GM12874 (cell line): ENCODE measurements around the gene KANSL3.

Experiments used
- TF ChIP-seq, protein P1 (sequence below): IDR thresholded peaks from 2 replicates; pipeline ENCODE4 v1.5.1; 2011; ENCODE audit warnings: low read depth, mild to moderate bottlenecking, control low read depth, low read length, moderate library complexity; ENCODE audit not compliant: insufficient read depth

KANSL3 gene

DNA sequence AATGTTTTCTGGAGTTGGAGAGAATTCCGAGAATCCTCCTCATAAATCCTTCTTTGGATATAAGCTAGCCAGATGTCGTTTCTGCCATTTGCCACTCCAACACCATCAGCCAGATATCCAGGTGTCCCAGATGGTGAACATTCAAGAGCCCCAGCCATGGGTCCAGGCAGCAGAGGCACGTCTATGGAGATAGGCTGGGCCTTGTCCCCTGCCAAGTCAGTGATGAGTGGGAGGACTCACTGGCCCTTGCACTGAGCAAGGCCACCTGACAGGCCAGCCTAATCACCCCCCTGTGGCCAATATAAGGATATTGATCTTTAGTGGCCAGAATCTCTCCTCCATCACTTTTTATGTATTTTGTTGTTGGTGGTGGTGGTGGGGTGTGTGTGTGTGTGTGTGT, 73.5 kb downstream of the KANSL3 start:
- TF ChIP-seq, protein P1, sequence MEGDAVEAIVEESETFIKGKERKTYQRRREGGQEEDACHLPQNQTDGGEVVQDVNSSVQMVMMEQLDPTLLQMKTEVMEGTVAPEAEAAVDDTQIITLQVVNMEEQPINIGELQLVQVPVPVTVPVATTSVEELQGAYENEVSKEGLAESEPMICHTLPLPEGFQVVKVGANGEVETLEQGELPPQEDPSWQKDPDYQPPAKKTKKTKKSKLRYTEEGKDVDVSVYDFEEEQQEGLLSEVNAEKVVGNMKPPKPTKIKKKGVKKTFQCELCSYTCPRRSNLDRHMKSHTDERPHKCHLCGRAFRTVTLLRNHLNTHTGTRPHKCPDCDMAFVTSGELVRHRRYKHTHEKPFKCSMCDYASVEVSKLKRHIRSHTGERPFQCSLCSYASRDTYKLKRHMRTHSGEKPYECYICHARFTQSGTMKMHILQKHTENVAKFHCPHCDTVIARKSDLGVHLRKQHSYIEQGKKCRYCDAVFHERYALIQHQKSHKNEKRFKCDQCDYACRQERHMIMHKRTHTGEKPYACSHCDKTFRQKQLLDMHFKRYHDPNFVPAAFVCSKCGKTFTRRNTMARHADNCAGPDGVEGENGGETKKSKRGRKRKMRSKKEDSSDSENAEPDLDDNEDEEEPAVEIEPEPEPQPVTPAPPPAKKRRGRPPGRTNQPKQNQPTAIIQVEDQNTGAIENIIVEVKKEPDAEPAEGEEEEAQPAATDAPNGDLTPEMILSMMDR, result no peak

DNA sequence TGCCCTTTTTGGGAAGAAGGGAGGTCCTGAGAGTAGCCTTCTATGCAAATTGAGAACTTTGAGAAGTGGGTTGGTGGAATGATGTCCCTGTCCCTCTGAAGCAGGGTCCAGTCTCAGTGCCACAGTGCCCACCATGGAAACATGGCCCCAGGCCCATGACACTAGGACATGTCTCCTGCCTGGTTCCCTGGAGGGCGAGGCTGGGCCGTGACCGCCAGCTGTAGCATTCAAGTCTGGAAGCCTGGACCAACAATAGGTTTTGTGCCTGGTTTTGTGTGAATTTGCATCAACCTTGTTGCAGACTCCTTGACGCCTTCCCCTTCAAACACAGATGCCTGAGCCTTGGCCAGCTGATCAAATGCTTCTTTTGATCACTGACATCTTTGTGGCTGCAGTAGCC, 74.1 kb downstream of the KANSL3 start:
- TF ChIP-seq, protein P1, result no peak

DNA sequence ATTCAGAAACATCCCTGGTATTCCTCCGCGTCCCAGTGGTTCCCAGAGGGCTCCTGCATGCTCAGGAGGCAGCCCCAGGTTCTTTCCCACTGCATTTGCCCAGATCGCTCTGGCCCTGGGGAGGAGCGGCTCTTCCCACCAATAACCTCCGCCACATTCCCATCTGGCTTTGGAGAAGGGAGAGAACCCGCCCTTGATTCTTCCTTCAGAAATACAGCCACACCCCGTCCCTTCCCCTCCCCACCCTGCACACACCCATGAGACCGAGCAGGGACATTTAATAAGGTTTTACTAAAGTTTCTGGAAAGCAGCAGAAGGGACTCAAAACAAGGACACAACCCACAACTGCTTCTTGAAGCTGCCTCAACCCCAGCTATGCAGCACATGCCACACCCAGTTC, 79.6 kb downstream of the KANSL3 start:
- TF ChIP-seq, protein P1, result no peak

DNA sequence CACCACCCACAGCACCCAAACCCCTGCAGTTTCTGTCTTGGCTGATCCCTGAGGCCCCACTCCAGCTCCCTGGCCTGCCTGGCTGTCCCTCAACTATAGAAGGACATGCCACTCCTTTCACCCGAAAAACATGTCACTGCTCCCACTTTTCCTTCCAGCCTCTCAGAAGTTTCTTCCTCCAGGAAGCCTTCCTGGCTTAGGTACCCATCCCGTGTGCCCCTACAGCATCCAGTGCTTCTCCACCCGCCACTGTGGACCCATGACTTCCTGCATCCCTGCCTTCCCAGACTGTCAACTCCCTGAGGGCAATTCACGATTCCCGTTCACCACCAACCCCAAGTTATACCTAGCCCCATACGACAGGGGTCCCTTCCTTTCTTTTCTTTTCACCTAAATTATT, 80.1 kb downstream of the KANSL3 start:
- TF ChIP-seq, protein P1, result no peak

DNA sequence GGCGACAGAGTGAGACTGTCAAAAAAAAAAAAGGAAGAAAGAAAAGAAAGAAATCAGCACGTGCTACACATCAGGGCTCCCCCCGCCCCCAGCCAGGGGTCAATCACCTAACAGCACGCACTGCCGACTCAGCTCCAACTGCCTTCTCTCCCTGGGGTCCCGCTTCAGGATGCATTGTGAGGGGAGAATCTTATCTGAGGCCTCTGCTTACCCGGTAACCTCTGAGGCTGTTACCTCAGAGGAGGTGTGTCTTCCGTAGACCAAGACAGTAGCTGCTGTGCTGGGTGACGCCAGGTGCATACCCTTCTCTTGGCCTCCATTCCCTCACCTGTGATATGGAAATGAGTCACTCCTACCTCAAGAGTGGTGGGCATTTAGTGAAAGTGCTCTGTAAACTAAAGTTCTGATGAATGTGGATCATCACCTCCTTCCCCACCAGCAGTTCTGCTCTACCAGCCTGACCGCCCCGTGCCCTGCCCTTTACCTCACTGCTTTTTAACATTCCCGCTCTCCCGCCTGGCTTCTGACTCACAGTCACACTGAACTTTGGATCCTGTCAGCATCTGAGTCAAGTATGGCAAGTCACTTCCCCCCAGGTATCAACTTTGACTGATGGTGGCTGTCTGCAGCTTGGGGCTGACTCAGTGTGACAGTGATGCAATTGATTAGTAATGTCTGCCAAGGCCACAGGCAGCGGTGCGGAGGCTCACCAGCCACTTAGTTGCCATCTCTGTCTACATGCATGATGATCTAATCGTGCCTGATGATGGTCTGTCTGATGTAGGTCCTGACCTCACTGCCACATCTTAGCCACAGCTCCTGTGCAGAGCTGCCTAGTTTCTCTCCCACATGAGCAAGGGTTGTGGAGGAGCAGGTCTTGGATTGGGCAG, 81.4 kb downstream of the KANSL3 start:
- TF ChIP-seq, protein P1, result no peak

DNA sequence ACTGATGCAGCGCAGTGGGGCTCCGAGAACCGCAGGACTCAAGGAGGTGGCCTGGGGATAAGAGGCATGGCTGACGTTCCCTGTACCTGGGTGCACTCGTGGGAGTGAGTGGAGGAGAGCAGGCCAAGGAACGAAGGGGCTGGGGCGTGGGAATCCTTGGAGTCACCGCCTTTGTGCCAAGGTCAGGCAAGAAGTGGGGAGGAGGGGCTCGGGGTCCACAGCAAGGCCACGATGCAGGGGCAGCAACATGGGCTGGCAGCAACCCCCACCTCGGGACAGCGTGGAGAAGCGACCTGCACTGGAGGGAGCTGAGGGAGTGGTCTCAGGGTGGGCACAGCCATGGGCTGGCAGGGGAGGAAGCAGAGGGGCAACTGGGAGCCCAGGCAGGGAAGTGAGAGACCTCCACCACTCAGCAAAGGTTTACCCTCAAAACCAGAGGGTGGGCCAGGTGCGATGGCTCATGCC, 82.9 kb downstream of the KANSL3 start:
- TF ChIP-seq, protein P1, result no peak

DNA sequence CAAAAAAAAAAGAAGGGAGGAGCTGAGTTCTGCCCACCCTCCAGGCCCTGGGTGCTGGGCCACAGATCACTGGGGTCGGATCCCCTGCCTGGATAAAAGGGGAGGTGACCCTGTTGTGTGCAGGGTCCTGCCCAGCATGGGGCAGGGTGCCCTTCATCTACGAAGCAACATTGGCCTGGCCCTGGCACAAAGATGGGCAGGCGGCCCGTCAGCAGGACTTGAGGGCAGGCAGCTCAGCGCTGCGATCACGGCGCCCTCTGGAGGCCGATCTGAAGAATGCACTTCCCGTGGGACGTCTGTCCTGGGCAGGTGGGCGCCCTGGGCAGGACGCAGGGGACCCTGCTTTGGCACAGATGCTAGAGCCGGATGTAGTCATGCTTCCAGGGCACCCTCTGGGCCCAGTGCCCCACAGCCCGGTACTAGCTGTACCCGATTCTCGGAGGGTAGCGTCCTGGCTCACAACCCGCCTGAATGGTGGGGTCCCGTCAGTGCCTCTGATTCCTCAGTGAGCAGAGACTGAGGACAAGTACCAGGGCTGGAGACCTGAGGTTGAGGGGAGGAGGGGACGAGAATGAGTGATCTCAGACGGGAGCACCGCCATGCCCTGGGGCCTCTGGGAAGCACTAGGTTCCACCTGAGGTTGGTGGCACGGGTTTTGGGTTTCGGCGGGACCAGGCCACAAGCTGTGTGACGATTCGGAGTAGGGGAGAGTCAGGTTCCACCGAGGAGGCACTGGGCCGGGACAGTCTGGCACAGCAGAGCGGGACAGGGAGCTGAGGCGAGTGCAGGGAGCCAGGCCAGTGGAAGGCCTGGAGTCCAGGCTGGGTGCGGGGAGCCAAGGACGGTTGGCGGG, 83.6 kb downstream of the KANSL3 start:
- TF ChIP-seq, protein P1, result peak; percentile 99
